Activated CD8-positive, alpha-beta T cell treated with anti-CD3 and anti-CD28 coated beads for 36 hours (primary cell): ENCODE results near the gene HINFP. TPM values are rescaled to one million over a fixed set of nuclear protein-coding genes. Genes with fewer than 3 reads are reported as not detected.
"Not testable (repeated sequence)": the region's sequence is repeated elsewhere in the genome, so short reads cannot be mapped to it uniquely, and the experiment has no call there.

Experiments used
- ATAC-seq: fragments of 200-7000 bp; cut with Tn5 transposase; one replicate; pipeline ENCODE4 v1.10.0; 2021; ENCODE audit warnings: mild to moderate bottlenecking, moderate library complexity
- CTCF ChIA-PET: fragments of 350-600 bp; sonication (Branson Sonifier 250); formaldehyde crosslinking; loops from one replicate; lab custom pipeline; 2021; ENCODE audit warnings: antibody characterized with exemption; lab: Charles Lee
- POLR2A ChIA-PET: fragments of 350-600 bp; sonication (Branson Sonifier 250); formaldehyde crosslinking; loops from one replicate; lab custom pipeline; 2021; ENCODE audit warnings: antibody characterized with exemption; lab: Charles Lee
- DNase-seq: peaks from one replicate; pipeline ENCODE4 v3.0.0-alpha.2; 2020
- H3K27ac Mint-ChIP-seq: one replicate; pipeline ENCODE4 v1.8.0; 2021; ENCODE audit warnings: mild to moderate bottlenecking, mixed read lengths
- H3K27me3 Mint-ChIP-seq: one replicate; pipeline ENCODE4 v1.8.0; 2021; ENCODE audit warnings: mixed read lengths
- H3K36me3 Mint-ChIP-seq: one replicate; pipeline ENCODE4 v1.8.0; 2021; ENCODE audit warnings: low read depth, mixed read lengths
- H3K4me1 Mint-ChIP-seq: one replicate; pipeline ENCODE4 v1.8.0; 2021; ENCODE audit warnings: low read depth, mixed read lengths
- H3K4me3 Mint-ChIP-seq: one replicate; pipeline ENCODE4 v1.8.0; 2021; ENCODE audit warnings: mild to moderate bottlenecking, moderate library complexity, mixed read lengths
- H3K9me3 Mint-ChIP-seq: one replicate; pipeline ENCODE4 v1.8.0; 2021; ENCODE audit warnings: mixed read lengths
- CTCF ChIP-seq: fragments of 200-600 bp; IDR thresholded peaks from one replicate; pipeline ENCODE4 v1.8.0; 2022; ENCODE audit warnings: antibody characterized with exemption, mild to moderate bottlenecking
- intact Hi-C: fragments of 100-400 bp; cut with micrococcal nuclease; formaldehyde crosslinking; loops from one replicate; pipeline ENCODE4 v1.10.0; 2022
- total RNA-seq, 2 experiments: library from RNA; stranded (reverse); gene quantifications; one replicate each; pipeline ENCODE4 v1.2.3, GENCODE V29; 2021

HINFP gene
- total RNA-seq, 2 experiments from 2014 or later: 23.9 to 26.5 TPM

- CTCF ChIA-PET: interaction anchor here (0.6 to 1.5 kb wide), 2 partner anchors 10 to 17 kb away, joined by 3 to 6 read pairs; no protein-coding TSS in a partner anchor
- Mint-ChIP-seq H3K4me3 (no peak overlapping the region), H3K4me1 (peaks cover 15% of the 10 kb centered on the region), H3K27ac (no peak overlapping the region), H3K36me3 (peaks cover 18% of the 10 kb centered on the region), H3K9me3 (no peaks in the 10 kb centered on the region), H3K27me3 (no peaks in the 10 kb centered on the region)
- ATAC-seq: no peak
- POLR2A ChIA-PET: interaction anchor here (1.1 kb wide), 1 partner anchor 9 kb away, joined by 3 read pairs; no protein-coding TSS in a partner anchor
- DNase-seq: no peak
- intact Hi-C loops: no loop called here
- no peak for TF ChIP-seq CTCF
These were observed 58.0 kb downstream of the HINFP start for GRCh38 chr11:119179342-119179741.

GRCh38 chr11:119179983-119180382, 58.6 kb downstream of the HINFP start:
- ATAC-seq: no peak
- no peak overlapping the region for H3K27ac Mint-ChIP-seq
- no peaks in the 10 kb centered on the region for H3K9me3 Mint-ChIP-seq
- peaks cover 15% of the 10 kb centered on the region for H3K4me1 Mint-ChIP-seq
- CTCF ChIA-PET: interaction anchor here (0.6 to 1.5 kb wide), 2 partner anchors 11 to 17 kb away, joined by 3 to 6 read pairs; no protein-coding TSS in a partner anchor
- intact Hi-C loops: no loop called here
- DNase-seq: no peak
- POLR2A ChIA-PET: interaction anchor here (1.1 kb wide), 1 partner anchor 10 kb away, joined by 3 read pairs; no protein-coding TSS in a partner anchor
- H3K4me3 Mint-ChIP-seq: no peak overlapping the region
- H3K27me3 Mint-ChIP-seq: no peaks in the 10 kb centered on the region
- H3K36me3 Mint-ChIP-seq: peaks cover 16% of the 10 kb centered on the region
- TF ChIP-seq CTCF: no peak

GRCh38 chr11:119180729-119181676, 59.6 kb downstream of the HINFP start:
- Mint-ChIP-seq H3K9me3 (no peaks in the 10 kb centered on the region), H3K27ac (no peak overlapping the region), H3K27me3 (no peaks in the 10 kb centered on the region), H3K4me3 (no peak overlapping the region), H3K36me3 (peaks cover 9% of the 10 kb centered on the region), H3K4me1 (peaks cover 9% of the 10 kb centered on the region)
- ChIA-PET POLR2A (interaction anchor here (1.0 to 1.8 kb wide), 2 partner anchors 12 to 86 kb away, joined by 4 to 5 read pairs; partner anchors contain the start of gene NLRX1), CTCF (no interaction called here)
- DNase-seq (no peak), ATAC-seq (no peak)
- no peak for TF ChIP-seq CTCF
- intact Hi-C loops: no loop called here

- ChIA-PET POLR2A (interaction anchor here (1.0 to 1.8 kb wide), 3 partner anchors 13 to 87 kb away, joined by 3 to 5 read pairs (median 4); partner anchors contain the start of gene NLRX1), CTCF (interaction anchor here (1.5 to 1.6 kb wide), 4 partner anchors 13 to 31 kb away, joined by 4 to 6 read pairs (median 5); partner anchors contain the start of genes CBL and NLRX1)
- no peak overlapping the region for H3K4me3 Mint-ChIP-seq
- intact Hi-C loops: no loop called here
- no peak for DNase-seq
- no peak for TF ChIP-seq CTCF
- H3K4me1 Mint-ChIP-seq: peaks cover 9% of the 10 kb centered on the region
- H3K36me3 Mint-ChIP-seq: peaks cover 9% of the 10 kb centered on the region
- H3K9me3 Mint-ChIP-seq: no peaks in the 10 kb centered on the region
- H3K27ac Mint-ChIP-seq: no peak overlapping the region
- ATAC-seq: no peak
- no peaks in the 10 kb centered on the region for H3K27me3 Mint-ChIP-seq
These were observed 60.5 kb downstream of the HINFP start for GRCh38 chr11:119181677-119182412.

GRCh38 chr11:119184399-119184798, 63.0 kb downstream of the HINFP start:
- ATAC-seq, H3K4me1 Mint-ChIP-seq, DNase-seq, H3K9me3 Mint-ChIP-seq, H3K4me3 Mint-ChIP-seq, intact Hi-C loops, H3K27ac Mint-ChIP-seq, H3K36me3 Mint-ChIP-seq, H3K27me3 Mint-ChIP-seq: not testable (repeated sequence)
- ChIA-PET CTCF (interaction anchor here (1.5 kb wide), 1 partner anchor 12 kb away, joined by 7 read pairs; no protein-coding TSS in a partner anchor), POLR2A (interaction anchor here (1.0 kb wide), 1 partner anchor 13 kb away, joined by 3 read pairs; no protein-coding TSS in a partner anchor)
